ENCODE results near the gene DCLK1. TPM values are rescaled to one million over a fixed set of nuclear protein-coding genes. Genes with fewer than 3 reads are reported as not detected.

Gene DCLK1
- total and polyA plus RNA-seq, 10 of the 15 experiments (the other 5 are each of a cell fraction or from before 2014, with no cell fraction given), result not detected

GRCh38 chr13:35964011-35964862 lies 166.9 kb downstream of the DCLK1 start (continued):
- TF ChIP-seq JUND (IDR thresholded peaks at IDR 0.05; ENCODE audit: low read depth, low read length) (no peak), SMC3 (IDR thresholded peaks at IDR 0.05; ENCODE audit: borderline replicate concordance, low read length) (no peak)

- H3K27ac ChIP-seq (ENCODE audit: control insufficient read depth, insufficient read depth), result no peak overlapping the region
- no peaks in the 10 kb centered on the region for H3K9me3 ChIP-seq (replicated peaks; ENCODE audit: control insufficient read depth, insufficient read depth, low read length)
- H2AFZ ChIP-seq (ENCODE audit: control insufficient read depth, low read depth, low read length), result no peak overlapping the region
- H3K79me2 ChIP-seq (ENCODE audit: control insufficient read depth, insufficient read depth, low read length), result no peaks in the 10 kb centered on the region
- H3K36me3 ChIP-seq (ENCODE audit: control insufficient read depth in 2 of 2, insufficient read depth in 2 of 2, low read length in 1 of 2), result no peaks in the 10 kb centered on the region
- H3K4me3 ChIP-seq, result no peak overlapping the region
- no peak for DNase-seq (ENCODE audit: low read depth, low spot score)
- ChIA-PET SMC1A (ENCODE audit: uncharacterized antibody, unreplicated experiment) (no interaction called here), RAD21 (ENCODE audit: unreplicated experiment) (interaction anchor here (1.0 kb wide), 1 partner anchor 46 kb away, joined by 3 read pairs; no protein-coding TSS in a partner anchor), POLR2A (no interaction called here), CTCF (interaction anchor here (0.5 to 1.2 kb wide), 2 partner anchors 8 to 222 kb away, joined by 4 to 5 read pairs; no protein-coding TSS in a partner anchor)
- WGBS (ENCODE audit: insufficient coverage, insufficient replicate concordance, low lambda C conversion rate, missing lambda C conversion rate), result 19% methylated on average over 5 of the region's 5 CpGs
- no peaks in the 10 kb centered on the region for H4K20me1 ChIP-seq (ENCODE audit: control insufficient read depth, insufficient read depth)
- TF ChIP-seq BCLAF1 (IDR thresholded peaks at IDR 0.05), result no peak
- no peak for TF ChIP-seq JUNB (IDR thresholded peaks at IDR 0.05)
- TF ChIP-seq TBL1XR1 (IDR thresholded peaks at IDR 0.05; ENCODE audit: low read depth, low read length), result no peak
- no peak for TF ChIP-seq MXI1 (IDR thresholded peaks at IDR 0.05; ENCODE audit: low read depth, low read length)
- no peak for TF ChIP-seq MTA2 (IDR thresholded peaks at IDR 0.05; ENCODE audit: low read depth)
- TF ChIP-seq, protein P1, sequence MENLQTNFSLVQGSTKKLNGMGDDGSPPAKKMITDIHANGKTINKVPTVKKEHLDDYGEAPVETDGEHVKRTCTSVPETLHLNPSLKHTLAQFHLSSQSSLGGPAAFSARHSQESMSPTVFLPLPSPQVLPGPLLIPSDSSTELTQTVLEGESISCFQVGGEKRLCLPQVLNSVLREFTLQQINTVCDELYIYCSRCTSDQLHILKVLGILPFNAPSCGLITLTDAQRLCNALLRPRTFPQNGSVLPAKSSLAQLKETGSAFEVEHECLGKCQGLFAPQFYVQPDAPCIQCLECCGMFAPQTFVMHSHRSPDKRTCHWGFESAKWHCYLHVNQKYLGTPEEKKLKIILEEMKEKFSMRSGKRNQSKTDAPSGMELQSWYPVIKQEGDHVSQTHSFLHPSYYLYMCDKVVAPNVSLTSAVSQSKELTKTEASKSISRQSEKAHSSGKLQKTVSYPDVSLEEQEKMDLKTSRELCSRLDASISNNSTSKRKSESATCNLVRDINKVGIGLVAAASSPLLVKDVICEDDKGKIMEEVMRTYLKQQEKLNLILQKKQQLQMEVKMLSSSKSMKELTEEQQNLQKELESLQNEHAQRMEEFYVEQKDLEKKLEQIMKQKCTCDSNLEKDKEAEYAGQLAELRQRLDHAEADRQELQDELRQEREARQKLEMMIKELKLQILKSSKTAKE (IDR thresholded peaks at IDR 0.05; ENCODE audit: low read depth, poor library complexity, severe bottlenecking), result no peak
- TF ChIP-seq CHD2 (IDR thresholded peaks at IDR 0.05; ENCODE audit: borderline replicate concordance, low read depth, low read length), result no peak
- TF ChIP-seq NFYA (IDR thresholded peaks at IDR 0.05; ENCODE audit: borderline replicate concordance, low read depth, low read length), result no peak
- TF ChIP-seq, protein P2, sequence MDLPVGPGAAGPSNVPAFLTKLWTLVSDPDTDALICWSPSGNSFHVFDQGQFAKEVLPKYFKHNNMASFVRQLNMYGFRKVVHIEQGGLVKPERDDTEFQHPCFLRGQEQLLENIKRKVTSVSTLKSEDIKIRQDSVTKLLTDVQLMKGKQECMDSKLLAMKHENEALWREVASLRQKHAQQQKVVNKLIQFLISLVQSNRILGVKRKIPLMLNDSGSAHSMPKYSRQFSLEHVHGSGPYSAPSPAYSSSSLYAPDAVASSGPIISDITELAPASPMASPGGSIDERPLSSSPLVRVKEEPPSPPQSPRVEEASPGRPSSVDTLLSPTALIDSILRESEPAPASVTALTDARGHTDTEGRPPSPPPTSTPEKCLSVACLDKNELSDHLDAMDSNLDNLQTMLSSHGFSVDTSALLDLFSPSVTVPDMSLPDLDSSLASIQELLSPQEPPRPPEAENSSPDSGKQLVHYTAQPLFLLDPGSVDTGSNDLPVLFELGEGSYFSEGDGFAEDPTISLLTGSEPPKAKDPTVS (IDR thresholded peaks at IDR 0.05; ENCODE audit: low read depth, low read length), result no peak
- TF ChIP-seq ZZZ3 (IDR thresholded peaks at IDR 0.05; ENCODE audit: control insufficient read depth, insufficient read length, low read depth), result no peak
- TF ChIP-seq TCF7 (IDR thresholded peaks at IDR 0.05; ENCODE audit: borderline replicate concordance), result no peak
- no peak for TF ChIP-seq RELA (IDR thresholded peaks at IDR 0.05; ENCODE audit: borderline replicate concordance, partially characterized antibody)
- TF ChIP-seq ZSCAN29 (IDR thresholded peaks at IDR 0.05), result no peak
- intact Hi-C loops (cut with micrococcal nuclease; ENCODE audit: unreplicated experiment) (no loop called here), in situ Hi-C loops (cut with MboI) (no loop called here)
- no peak overlapping the region for H3K9ac ChIP-seq (ENCODE audit: control insufficient read depth, insufficient read depth, low read length)
- no peak for FAIRE-seq
- H3K4me1 ChIP-seq (ENCODE audit: control insufficient read depth, insufficient read depth, low read length), result no peaks in the 10 kb centered on the region
- no peaks in the 10 kb centered on the region for H3K27me3 ChIP-seq (replicated peaks in 1 of 2; ENCODE audit: control insufficient read depth in 2 of 2, insufficient read depth in 2 of 2, low read length in 1 of 2)
- no peak overlapping the region for H3K4me2 ChIP-seq (ENCODE audit: control insufficient read depth, insufficient read depth)
- ATAC-seq, result no peak
- BruUV-seq (replicated peaks), result no TSS peak
Observed at GRCh38 chr13:35961461-35962220, 169.5 kb downstream of the DCLK1 start.
